ENCODE results near the gene BDP1. TPM values are rescaled to one million over a fixed set of nuclear protein-coding genes. Genes with fewer than 3 reads are reported as not detected.
"Not testable (repeated sequence)": the region's sequence is repeated elsewhere in the genome, so short reads cannot be mapped to it uniquely, and the experiment has no call there.

The BDP1 gene
- total RNA-seq, 1 experiment from 2014 or later = 49.4 TPM

GRCh38 chr5:71601222-71602026, 146.0 kb downstream of the BDP1 start:
- DNase-seq = peak; percentile 84 to 89
- Histone ChIP-seq H3K27ac (peak overlapping the region; percentile 27), H3K4me3 (no peak overlapping the region), H3K36me3 (peaks cover 50% of the 10 kb centered on the region), H3K4me1 (peaks cover 20% of the 10 kb centered on the region), H3K9me3 (replicated peaks) (no peaks in the 10 kb centered on the region), H3K27me3 (no peaks in the 10 kb centered on the region)

GRCh38 chr5:71609916-71610315, 154.5 kb downstream of the BDP1 start:
- H3K27ac ChIP-seq; H3K27me3 ChIP-seq; H3K4me3 ChIP-seq; DNase-seq; H3K9me3 ChIP-seq (replicated peaks); H3K4me1 ChIP-seq: not testable (repeated sequence)
- H3K36me3 ChIP-seq = peaks cover 43% of the 10 kb centered on the region

- Histone ChIP-seq H3K27ac (no peak overlapping the region), H3K4me3 (no peak overlapping the region), H3K4me1 (no peaks in the 10 kb centered on the region), H3K27me3 (no peaks in the 10 kb centered on the region), H3K9me3 (replicated peaks) (no peaks in the 10 kb centered on the region), H3K36me3 (peaks cover 42% of the 10 kb centered on the region)
- DNase-seq = no peak
These were observed 160.4 kb downstream of the BDP1 start for GRCh38 chr5:71615809-71616208.

Other genes with a start within 250 kb of the BDP1 start
- 59.4 and 61.5 TPM in 2 replicates for gene MCCC2, start 131.7 kb downstream of the BDP1 start, total RNA-seq (2014; rRNA removed; shearing (Covaris generic))

Measured in SJCRH30 (cell line).